HG02610 (cell line): ENCODE measurements around the gene KLHL35.

Experiments used
- ATAC-seq: cut with Tn5 transposase; IDR thresholded peaks from one replicate; pipeline ENCODE4 v1.9.1; 2021; ENCODE audit warnings: mild to moderate bottlenecking, moderate library complexity; ENCODE audit not compliant: unreplicated experiment

Gene KLHL35

GRCh38 chr11:75469785-75470405 lies 36.9 kb upstream of the KLHL35 start:
- no peak for ATAC-seq

- ATAC-seq = no peak
Measured at GRCh38 chr11:75468534-75469340, 35.7 kb upstream of the KLHL35 start.

DNA sequence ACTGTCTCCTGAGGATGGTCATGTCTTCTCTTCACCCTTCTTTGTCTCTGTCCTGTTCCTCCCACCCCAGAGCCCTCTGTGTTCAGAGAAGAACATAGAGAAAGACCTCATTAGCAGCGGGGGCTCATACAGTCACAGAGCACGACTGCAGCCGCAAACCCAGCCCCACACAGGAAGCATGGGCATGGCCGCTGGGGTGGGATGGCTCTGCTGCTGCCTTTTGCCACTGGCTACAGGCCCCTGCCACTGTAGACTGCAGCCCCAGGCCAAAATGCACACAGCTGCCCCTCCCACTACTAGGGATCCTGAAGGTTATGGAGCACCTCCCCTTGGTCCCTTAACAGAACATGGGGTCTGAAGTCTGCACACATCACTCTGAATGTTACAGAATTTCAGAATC lies 34.9 kb upstream of the KLHL35 start:
- ATAC-seq = no peak

DNA sequence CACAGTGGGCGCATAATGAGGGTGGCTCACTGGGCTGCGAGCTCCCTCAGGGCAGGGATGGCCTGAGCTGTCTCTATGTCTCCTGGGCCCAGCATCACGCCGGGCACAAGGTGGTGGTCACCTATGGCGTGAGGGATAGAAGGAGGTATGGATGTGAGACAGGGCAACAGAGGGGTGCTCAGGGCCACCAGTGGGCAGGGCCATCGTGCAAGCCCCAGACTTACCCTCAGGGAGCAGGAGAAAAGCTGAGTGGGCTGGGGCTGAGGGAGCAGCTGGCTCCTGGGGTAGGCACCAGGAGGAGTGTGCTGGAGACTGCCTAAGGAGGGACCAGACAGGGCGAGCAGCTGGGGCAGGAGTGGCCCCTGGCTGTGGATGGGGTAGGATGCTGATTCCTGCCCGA lies 34.3 kb upstream of the KLHL35 start:
- no peak for ATAC-seq

- ATAC-seq = no peak
Measured at GRCh38 chr11:75465701-75466531, 32.9 kb upstream of the KLHL35 start.

- ATAC-seq = no peak
Measured at GRCh38 chr11:75463106-75463774, 30.2 kb upstream of the KLHL35 start.

- ATAC-seq = no peak
Measured at GRCh38 chr11:75462117-75462653, 29.2 kb upstream of the KLHL35 start.

- ATAC-seq = no peak
Measured at GRCh38 chr11:75461151-75461550, 28.1 kb upstream of the KLHL35 start.

DNA sequence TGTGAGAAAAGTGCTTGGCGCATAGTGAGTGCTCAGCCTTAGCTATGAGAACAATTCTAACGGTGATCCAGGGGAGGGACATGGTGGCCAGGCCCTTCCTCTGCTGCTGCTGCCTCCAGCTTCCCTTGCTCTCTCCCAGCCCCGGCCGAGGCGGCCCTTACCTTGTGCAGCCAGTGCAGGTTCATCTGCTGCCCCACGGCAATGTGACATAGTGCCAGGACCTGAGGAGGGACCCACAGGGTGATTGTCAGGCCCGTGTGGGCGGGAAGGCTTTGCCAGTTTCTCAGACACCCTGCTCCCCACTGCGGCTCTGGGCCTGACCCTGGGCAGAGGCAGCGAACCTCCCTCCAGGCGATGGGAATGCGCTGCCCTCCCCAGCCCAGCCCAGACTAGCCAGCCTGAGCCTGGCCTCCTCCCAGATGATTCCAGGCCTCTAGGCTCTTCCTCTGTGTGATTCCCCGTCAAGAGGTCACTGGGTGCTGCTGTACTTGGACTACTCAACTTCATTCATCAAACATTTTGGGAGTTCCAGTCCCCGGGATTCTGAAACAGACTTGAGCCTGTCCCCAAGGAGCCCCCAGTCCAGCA lies 23.7 kb upstream of the KLHL35 start:
- no peak for ATAC-seq

GRCh38 chr11:75454987-75455386 lies 22.0 kb upstream of the KLHL35 start:
- ATAC-seq = no peak

- ATAC-seq = no peak
Measured at GRCh38 chr11:75453916-75454655, 21.1 kb upstream of the KLHL35 start.

GRCh38 chr11:75450826-75451821 lies 18.1 kb upstream of the KLHL35 start:
- no peak for ATAC-seq

- no peak for ATAC-seq
Measured at GRCh38 chr11:75450236-75450635, 17.2 kb upstream of the KLHL35 start.

DNA sequence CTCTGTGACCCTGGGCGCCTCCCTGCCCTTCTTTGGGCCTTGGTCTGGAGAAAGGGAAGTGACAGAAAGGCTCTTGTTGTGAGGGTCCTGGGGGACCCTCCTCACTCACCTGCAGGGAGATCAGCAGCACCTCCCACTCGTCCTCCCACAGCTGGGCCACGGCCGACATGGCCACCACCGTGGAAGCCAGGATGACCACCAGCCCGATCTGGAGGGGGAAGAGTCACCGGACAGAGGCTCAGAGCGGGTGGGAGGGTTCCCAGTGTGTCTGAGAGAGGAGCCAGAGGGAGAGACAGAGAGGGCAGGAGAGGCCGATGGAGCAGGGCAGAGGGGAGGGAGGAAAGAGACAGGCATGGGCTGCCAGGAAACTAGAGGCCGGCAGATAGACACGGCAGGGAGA lies 16.8 kb upstream of the KLHL35 start:
- no peak for ATAC-seq

DNA sequence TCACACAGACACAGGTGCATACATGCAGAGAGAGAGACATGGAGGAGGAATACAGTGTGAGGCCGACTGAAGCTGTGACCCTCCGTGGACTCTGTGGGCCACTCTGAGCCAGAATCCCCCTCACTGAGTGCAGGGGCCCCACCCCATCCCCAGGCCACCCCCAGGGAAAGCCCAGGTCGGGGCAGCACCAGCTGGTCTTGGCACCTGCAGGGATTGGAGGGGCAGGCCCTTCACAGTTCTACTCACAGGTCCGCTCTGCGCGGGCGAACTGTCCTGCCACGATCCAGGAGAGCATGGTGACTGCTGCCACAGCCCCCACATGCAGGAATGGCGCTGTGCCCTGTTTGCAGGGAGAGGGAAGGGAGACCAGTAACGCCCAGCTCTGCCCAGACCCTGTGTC lies 16.3 kb upstream of the KLHL35 start:
- ATAC-seq = no peak

GRCh38 chr11:75447415-75447814 lies 14.4 kb upstream of the KLHL35 start:
- no peak for ATAC-seq

DNA sequence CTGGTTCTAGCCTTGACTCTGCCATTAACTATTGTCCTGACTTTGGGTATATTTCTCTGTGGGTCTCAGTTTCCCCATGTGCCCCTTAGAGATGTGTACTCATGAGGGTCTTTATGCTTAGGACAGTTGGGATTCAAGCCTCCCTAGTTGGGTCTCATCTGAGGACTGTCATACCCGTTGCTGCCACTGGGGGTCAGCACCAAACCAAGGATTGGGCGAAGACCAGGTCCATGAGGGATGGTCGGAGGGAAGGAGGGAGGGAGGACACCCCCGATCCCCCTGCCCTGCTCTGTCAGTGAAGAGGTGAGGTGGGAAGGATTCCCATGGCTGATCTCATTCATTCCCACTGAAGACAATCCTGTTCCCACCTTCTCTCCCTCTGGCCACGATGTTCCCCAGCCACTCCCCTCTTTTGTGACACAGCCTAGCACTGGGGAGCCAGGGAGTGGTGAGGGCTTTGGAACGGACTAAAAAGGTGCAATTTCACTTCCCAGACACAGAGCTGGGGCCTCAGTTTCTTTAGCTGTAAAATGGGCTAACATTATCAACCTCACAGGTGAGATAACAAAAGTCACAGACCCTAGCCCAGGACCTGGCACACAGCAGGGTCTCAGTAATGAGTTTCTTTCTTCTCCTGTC lies 12.4 kb upstream of the KLHL35 start:
- no peak for ATAC-seq

GRCh38 chr11:75443043-75443442 lies 10.0 kb upstream of the KLHL35 start:
- no peak for ATAC-seq
